ENCODE measurements around the gene NPAT.

Gene NPAT

DNA sequence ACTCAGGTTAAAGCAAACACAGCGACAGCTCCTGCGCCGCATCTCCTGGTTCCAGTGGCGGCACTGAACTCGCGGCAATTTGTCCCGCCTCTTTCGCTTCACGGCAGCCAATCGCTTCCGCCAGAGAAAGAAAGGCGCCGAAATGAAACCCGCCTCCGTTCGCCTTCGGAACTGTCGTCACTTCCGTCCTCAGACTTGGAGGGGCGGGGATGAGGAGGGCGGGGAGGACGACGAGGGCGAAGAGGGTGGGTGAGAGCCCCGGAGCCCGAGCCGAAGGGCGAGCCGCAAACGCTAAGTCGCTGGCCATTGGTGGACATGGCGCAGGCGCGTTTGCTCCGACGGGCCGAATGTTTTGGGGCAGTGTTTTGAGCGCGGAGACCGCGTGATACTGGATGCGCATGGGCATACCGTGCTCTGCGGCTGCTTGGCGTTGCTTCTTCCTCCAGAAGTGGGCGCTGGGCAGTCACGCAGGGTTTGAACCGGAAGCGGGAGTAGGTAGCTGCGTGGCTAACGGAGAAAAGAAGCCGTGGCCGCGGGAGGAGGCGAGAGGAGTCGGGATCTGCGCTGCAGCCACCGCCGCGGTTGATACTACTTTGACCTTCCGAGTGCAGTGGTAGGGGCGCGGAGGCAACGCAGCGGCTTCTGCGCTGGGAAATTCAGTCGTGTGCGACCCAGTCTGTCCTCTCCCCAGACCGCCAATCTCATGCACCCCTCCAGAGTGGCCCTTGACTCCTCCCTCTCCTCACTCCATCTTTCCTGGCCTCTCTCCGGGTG lies at the start of gene NPAT, which contains the start of gene ATM:
Gene NPAT, minus strand, starts transcription at position 65 of the 774 bp plus-strand sequence. CDS start 102 bp downstream, outside the sequence.
Gene ATM, plus strand, starts transcription at position 494 of the 774 bp plus-strand sequence. CDS start 4,558 bp downstream, outside the sequence.
- peak; percentile 94 to 100 (median 99) for DNase-seq

DNA sequence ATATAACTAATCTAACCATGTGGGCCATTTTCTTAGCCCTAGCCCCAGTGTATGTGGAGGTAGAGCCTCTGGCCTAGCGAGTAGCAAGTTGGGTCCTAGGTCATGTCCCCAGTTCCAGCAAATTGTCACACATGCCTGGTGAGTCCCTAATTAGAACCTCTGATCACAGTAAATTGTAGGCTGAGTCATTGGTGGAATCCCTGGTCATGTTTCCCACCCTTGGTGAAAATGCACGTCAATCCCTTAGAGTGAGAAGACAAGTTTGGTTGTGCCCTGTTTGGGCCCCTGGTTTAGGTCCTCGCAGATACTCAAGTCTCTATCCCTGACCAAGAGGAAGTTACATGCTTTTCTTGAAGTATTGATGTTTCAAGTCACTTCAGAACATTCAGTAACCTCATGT lies 47.1 kb upstream of the NPAT start:
- no peak for DNase-seq

DNA sequence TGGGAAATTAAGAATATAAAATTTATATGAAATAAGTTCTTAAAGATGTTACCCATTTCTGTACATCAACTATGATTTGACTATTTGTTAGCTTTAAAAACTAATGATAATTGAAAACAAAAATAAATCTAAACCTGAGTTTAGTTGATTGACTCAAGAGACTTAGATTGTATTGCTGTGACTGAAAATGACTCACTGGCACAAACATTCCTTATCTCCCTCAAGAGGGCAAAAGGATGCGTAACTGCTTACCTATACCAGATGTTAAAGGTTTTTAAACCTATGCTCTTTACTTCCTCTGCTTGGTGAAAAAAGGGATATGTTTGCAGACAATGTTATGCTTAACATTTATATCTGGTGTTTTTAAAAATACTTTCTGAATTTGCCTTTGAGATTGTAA lies 30.7 kb upstream of the NPAT start:
- DNase-seq, result no peak

DNA sequence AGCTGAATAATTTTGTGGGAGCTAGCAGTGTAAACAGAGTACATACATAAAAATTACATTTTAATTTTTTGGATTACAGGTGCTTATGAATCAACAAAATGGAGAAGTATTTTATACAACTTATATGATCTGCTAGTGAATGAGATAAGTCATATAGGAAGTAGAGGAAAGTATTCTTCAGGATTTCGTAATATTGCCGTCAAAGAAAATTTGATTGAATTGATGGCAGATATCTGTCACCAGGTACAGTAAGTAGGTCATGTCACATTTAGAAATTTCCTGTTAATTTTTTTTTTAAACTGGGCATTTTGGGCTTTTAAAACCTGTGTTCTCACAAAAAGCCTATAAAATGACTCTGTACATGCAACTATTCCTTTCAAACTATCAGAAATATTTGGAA lies 24.4 kb upstream of the NPAT start:
- no peak for DNase-seq

DNA sequence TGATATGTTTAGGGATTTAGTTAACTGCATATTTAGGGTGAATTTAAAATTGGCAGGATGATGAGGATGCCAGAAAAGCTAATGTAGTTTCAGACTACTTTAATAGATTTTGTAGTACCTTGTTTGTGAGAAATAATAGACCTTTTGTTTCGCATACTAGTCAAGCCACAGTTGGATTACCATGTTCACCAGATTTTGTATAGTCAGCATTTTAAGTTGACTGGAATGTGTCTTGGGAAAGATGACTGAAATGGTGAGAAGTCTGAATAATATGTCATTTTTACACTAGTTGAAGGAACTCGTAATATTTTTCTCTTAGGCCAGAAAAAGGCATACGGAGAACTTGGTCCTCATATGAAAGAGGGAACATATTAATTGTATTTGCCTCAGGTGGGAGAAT lies 23.9 kb upstream of the NPAT start:
- DNase-seq, result no peak

DNA sequence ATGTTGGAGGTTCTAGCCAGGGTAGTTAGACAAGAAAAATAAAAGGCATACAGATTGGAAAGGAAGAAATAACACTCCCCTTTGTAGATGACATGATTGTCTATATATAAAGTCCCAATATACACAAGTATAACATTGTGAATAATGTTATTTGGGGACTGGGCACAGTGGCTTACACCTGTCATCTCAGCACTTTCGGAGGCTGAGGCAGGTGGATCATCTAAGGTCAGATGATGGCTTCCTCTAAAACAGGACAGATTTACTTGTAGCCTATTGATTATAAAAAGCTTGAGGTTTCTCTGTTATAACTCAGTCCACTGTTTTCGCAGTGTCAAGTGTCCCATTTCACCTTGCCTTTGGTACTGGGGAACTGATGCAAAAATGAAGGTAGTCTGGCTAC lies 20.0 kb upstream of the NPAT start:
- no peak for DNase-seq

DNA sequence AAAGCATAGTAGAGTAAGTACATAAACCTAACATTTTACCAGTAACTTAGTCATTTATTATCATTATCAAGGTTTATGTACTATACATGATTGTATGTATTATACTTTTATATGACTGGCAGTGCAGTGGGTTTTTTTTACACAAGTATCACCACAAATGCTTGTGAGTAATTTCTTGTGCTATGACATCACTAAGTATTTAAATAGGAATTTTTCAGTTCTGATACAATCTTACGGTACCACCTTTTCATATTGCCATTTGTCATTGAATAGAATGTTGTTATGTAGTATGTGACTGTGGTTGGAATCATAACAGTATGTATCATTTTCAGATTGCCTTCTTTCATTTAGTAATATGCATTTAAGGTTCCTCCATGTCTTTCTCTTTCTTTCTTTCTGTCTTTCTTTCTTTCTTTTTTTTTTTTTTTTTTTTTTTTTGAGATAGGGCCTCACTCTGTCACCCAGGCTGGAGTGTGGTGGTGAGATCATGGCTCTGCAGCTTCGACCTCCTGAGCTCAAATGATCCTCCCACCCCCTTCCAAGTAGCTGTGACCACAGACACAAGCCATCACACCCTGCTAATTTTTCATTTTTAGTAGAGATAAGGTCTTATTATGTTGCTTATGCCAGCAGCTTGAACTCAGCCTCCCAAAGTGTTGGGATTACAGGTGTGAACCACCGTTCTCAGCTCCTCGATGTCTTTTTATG lies 19.0 kb upstream of the NPAT start:
- DNase-seq, result no peak

DNA sequence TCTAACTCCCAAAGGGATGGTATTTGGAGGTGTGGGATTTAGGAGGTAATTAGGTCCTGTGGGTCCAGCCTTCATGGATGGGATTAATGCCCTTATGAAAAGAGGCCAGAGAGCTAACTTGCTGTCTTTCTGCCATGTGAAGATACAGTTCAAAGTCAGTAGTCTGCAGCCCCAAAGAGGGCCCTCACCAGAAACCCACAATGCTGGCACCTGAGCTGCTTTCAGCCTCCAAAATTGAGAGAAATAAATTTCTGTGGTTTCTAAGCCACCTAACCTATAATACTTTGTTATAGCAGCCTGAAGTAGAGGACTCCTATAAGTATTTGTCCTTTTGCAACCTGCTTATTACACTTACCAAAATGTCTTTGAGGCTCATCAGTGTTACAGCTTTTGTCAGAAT lies 16.6 kb upstream of the NPAT start:
- DNase-seq, result no peak

DNA sequence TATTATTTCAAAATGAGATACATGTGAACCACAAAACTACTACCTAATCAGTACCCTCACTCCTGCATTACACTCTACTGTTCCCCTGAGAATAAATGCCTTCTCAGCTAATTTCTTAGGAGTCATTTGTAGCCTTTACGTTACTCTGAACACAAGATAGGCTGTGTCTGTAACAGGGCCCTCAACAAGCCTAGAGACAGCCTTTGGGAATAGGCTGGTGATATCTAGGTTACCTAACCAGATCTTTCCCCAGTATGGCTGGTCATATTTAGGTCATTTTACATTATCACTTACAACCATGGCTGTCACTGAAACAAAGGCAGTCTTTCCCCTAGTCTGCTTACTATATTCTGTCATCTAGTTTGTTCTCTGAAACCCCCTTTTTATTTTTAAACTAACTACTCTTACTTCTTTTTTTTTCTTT lies 14.6 kb upstream of the NPAT start:
- DNase-seq, result no peak

DNA sequence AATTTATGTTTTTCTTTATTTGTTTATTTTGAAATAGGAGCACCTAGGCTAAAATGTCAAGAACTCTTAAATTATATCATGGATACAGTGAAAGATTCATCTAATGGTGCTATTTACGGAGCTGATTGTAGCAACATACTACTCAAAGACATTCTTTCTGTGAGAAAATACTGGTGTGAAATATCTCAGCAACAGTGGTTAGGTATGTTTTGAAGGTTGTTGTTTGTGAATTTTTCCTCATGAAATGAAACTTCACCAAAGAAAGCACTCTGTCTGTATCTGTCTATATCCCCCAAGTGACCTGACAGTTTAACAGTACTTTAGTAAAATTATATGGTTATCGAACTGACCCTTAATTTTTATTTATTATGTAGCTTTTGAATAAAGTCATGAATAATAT lies 13.2 kb upstream of the NPAT start:
- DNase-seq, result no peak

DNA sequence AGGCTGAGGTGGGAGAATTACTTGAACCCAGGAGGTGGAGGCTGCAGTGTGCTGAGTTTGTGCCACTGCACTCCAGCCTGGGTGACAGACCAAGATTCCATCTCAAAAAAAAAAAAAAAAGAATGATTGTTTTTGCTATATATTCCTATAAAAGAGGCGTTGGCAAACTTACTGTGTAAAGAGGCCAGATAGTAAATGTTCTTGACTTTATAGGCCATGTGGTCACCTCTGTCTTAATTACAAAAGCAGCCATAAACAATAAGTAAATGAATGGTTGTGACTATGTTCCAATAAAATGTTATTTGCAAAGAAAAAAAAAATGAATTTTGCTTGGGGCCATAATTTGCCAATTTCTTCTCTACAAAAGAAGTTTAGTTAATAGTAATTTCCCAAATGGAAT lies 12.8 kb upstream of the NPAT start:
- DNase-seq, result no peak

DNA sequence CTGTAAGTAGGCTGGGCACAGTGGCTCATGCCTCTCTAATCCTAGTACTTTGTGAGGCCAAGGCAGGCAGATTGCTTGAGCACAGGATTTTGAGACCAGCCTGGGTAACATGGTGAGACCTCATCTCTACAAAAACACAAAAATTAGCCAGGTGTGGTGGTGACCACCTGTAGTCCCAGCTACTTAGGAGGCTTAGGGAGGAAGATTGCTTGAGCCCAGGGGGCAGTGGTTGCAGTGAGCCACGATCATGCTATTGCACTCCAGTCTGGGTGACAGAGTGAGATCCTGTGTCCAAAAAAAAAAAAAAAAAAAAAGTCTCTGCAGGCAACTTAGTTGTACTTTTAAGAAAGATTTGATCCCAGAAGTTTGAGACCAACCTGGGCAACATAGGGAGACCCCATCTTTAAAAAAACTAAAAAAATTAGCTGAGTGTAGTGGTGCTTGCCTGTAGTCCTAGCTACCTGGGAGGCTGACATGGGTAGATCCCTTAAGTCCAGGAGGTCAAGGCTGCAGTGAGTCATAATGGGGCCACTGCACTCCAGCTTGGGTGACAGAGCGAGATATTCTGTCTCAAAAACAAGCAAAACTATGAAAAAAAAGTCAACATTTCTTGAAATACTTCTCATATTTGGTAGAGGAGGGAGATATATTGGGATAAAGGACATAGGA lies 11.0 kb upstream of the NPAT start:
- DNase-seq, result no peak

DNA sequence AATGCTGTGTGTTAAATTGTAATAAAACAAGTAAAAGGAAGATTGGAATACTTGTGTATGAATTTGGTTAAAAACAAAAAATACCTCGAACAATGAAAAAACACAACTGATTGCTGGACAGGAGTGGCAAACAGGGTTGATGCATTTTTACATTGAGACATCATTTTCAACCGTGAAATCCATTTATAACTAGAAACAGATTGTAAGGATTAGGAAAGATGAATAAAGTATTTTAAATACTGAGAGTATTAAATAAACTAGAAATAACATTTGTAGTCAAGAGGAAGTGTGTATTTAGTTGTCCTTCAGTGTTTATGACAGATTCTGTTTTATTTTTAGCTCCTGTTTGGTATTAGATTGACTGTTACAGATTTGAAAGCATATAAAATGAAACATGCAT lies 5.8 kb upstream of the NPAT start:
- no peak for DNase-seq

DNA sequence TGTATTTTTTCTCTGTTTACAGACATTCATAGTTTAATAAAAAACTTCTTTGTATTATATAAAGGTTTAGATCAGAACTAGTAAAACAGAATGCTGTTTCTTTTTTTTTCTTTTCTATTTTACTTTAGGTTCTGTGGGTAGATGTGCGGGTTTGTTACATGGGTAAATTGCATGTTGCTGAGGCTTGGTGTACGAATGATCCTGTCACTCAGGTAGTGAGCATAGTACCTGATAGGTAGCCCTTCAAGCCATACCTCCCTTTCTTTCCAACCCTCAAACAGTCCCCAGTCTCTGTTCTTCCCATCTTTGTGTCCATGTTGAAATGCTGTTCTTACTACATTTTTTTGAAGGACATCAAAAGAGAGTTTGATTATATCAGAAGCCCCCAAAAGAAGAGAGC lies 3.6 kb upstream of the NPAT start:
- no peak for DNase-seq

DNA sequence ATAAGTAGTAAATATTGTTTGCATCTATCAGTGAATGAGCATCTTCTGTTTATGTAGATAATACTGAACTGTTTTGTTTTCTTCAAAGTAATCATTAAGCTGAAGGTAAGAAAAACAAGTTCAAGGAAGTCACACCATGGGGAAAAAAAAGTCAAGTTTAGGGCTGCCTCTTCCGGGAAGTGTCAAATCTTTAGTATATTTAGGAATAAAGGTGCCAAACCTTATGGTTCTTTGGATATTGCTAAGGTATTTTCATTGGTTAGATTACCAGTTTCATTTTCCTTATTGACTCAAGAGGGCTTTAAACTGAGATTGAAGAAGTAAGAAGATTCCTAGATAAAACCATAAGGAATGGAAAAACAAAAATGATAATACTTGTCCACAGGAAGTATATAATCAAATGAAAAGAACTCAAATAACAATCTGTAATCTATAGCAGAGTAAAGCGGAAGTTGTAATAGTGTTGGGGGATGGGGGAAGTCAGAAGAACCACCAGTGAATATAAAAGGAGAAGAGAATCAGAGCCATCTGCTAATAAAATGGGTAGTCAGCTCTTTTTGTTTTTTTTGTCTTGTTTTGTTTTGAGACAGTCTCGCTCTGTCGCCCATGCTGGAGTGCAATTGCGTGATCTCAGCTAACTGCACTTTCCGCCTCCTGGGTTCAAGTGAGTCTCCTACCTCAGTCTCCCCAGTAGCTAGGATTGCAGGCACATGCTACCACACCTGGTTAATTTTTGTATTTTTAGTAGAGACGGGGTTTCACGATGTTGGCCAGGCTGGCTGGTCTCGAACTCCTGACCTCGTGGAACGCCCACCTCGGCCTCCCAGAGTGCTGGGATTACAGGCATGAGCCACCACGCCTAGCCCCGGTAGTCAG lies 2.7 kb upstream of the NPAT start:
- peak in 1 of 58 donors; percentile 7 for DNase-seq

DNA sequence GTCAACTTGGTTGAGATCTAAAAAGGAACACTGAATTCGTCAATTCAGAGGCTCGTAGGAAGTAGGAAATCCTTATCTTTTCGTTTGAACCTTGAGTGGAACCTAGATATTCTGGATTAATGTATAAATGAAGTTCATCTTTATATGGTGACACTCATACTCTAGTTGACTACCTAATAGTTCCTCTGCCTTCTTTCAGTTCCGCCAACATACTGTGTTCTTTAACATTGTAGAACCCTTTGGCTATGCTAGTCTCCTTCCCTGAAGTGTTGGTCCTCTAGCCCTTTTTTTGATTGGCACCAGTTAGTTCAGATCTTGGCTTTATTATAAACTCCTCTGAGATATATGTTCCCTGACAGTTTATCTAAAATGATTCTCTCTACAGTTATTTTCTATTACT lies 1.9 kb upstream of the NPAT start:
- peak in 1 of 58 donors; percentile 3 for DNase-seq

DNA sequence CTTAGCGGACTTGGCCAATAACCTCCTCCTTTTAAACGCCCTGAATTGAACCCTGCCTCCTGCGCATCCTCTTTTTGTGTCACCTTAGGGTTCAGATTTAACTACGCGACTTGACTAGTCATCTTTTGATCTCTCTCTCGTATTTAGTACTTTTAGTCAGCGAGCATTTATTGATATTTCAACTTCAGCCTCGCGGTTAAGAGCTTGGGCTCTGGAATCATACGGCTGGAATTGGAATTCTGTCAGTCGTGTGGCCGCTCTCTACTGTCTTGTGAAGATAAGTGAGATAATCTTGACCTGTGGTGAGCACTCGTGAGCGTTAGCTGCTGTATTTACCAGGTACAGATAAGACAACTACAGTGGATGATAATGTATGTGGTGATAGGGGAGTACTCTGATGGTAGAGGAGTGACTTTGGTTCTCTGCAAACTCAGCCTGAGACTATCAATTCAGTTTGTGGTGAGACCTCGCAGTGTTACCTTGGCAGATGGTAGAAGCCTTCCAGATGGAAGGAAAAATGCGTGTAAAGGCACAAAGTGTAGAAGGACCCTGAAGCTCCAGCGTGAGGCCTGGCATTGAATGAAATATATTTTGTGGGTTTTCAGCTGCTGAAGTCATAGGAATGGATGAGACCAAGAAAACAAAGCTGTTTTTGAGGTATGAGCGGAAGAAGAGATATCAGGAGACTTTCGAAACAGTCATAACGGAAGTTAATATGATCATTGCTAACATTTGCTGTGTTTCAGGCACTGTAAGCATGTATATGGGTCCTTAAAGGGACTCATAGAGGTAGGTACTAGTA lies 1.1 kb upstream of the NPAT start:
- peak in 6 of 58 donors; percentile 23 to 65 (median 34) for DNase-seq

DNA sequence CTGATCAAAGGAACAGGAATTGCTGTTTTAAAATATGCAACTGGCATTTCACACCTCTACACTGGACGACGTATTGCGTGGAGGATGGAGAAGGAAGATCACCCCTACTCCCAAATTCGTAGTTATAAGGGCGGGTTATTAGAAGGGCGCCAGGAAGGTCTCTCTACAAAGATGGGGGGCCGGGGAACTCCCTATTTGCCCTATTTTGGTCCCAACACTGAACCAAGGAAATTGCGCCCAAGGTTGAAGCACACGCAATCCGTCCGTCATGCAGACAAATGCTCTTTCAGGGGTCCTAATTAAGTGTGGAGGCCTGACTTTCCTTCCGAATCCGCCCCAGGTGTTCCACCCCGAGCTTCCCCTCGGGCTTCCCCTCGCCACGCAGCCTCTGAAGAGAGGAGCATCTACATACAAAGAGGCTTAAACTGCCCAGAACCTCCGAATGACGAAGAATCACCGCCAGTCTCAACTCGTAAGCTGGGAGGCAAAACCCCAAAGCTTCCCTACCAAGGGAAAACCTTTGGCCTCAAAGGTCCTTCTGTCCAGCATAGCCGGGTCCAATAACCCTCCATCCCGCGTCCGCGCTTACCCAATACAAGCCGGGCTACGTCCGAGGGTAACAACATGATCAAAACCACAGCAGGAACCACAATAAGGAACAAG lies 396 bp downstream of the NPAT start:
- no peak for DNase-seq

DNA sequence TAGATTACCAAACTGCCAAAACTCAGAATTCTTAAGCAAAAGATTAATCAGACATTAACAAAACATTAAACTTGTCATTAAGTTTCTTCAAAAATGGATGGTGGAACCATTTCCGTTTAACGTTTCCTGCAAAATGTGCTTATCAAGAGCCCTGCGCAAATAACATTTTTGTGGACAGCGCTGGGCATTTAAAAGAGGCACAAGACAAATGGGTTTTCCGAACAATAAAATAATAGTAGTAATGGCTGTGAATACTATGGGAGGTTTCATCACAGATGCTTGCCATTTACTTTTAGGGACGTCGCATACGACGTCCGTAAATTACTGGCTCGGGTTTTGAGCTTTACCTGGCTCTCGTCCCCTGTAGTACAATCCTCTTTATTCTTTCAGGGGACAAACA lies 1.1 kb downstream of the NPAT start:
- DNase-seq, result no peak

Measured in anterior cingulate cortex (tissue), 58 donors.